ENCODE measurements around the gene DDX10. TPM values are rescaled to one million over a fixed set of nuclear protein-coding genes. Genes with fewer than 3 reads are reported as not detected.

DDX10 gene
- total and polyA plus RNA-seq, 8 donors = 11.6 to 22.6 (median 17.6) TPM

DNA sequence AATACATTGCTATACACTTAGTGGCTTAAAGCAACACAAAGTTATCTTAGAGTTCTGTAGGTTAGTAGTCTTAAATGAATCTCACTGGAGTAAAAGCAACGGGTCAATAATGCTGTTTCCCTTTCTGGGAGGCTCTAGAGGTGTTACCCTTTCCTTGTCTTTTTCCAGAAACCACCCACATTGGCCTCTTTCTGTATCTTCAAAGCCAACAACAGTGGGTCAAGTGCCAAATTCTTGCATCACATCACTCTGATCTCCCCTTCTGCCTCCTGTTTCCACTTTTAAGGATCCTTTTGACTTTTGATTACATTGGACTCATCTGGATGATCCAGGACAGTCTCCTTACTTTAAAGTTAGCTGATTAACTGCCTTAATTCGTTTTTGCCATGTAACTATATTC is 93.6 kb downstream of the DDX10 start:
- DNase-seq = no peak
- no peak overlapping the region for H3K4me3 ChIP-seq
- peaks cover 0 to 35% (median 5%) of the 10 kb centered on the region in 4 donors for H3K4me1 ChIP-seq
- H3K36me3 ChIP-seq = no peaks in the 10 kb centered on the region
- H3K9me3 ChIP-seq = no peaks in the 10 kb centered on the region
- intact Hi-C loops (cut with DNase I; ENCODE audit: low total_unique reads) = no loop called here
- H3K27ac ChIP-seq = no peak overlapping the region
- no peaks in the 10 kb centered on the region for H3K27me3 ChIP-seq
- 58 to 77% (median 70%) methylated on average over 2 of the region's 2 CpGs for WGBS, 5 donors
- TF ChIP-seq POLR2A (IDR thresholded peaks at IDR 0.05) = no peak
- TF ChIP-seq, protein P1, sequence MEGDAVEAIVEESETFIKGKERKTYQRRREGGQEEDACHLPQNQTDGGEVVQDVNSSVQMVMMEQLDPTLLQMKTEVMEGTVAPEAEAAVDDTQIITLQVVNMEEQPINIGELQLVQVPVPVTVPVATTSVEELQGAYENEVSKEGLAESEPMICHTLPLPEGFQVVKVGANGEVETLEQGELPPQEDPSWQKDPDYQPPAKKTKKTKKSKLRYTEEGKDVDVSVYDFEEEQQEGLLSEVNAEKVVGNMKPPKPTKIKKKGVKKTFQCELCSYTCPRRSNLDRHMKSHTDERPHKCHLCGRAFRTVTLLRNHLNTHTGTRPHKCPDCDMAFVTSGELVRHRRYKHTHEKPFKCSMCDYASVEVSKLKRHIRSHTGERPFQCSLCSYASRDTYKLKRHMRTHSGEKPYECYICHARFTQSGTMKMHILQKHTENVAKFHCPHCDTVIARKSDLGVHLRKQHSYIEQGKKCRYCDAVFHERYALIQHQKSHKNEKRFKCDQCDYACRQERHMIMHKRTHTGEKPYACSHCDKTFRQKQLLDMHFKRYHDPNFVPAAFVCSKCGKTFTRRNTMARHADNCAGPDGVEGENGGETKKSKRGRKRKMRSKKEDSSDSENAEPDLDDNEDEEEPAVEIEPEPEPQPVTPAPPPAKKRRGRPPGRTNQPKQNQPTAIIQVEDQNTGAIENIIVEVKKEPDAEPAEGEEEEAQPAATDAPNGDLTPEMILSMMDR (IDR thresholded peaks at IDR 0.05) = no peak
- TF ChIP-seq POLR2AphosphoS5 (IDR thresholded peaks at IDR 0.05) = no peak
- TF ChIP-seq EP300 (IDR thresholded peaks at IDR 0.05) = no peak

DNA sequence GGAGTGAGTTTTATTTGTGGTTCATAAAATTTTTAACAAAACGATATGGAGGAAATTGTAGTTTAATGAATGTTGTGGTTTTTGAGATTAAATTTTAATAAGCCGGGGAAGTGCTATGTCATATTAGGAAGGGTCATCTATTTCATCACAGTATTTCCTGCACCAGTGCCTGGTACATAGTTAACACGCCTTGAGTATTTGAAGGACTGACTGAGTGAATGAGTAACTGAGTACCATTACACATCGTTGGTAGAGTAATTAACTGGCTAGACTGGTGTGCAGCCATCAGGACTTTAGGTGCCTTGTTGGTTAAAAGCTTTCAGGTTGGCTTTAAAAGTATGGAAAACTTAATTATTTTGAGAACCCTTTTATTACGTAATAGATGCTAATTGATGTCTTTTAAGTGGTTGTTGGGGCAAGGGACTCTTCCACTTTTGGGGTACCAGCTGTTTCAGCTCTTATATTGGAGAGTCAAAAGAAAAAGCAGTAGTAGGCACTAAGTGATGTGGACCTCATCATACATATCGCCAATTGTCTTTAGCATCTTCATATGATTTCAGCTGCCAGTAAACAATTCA is 101.8 kb downstream of the DDX10 start:
- 93 to 95% (median 94%) methylated on average over 6 of the region's 6 CpGs for WGBS, 5 donors
- H3K4me3 ChIP-seq = no peak overlapping the region
- intact Hi-C loops (cut with DNase I; ENCODE audit: low total_unique reads) = no loop called here
- TF ChIP-seq, protein P1 (IDR thresholded peaks at IDR 0.05) = no peak
- TF ChIP-seq POLR2AphosphoS5 (IDR thresholded peaks at IDR 0.05) (no peak), POLR2A (IDR thresholded peaks at IDR 0.05) (no peak), EP300 (IDR thresholded peaks at IDR 0.05) (no peak)
- no peaks in the 10 kb centered on the region for H3K36me3 ChIP-seq
- H3K9me3 ChIP-seq = no peaks in the 10 kb centered on the region
- no peaks in the 10 kb centered on the region for H3K27me3 ChIP-seq
- H3K27ac ChIP-seq = no peak overlapping the region
- DNase-seq = no peak
- no peaks in the 10 kb centered on the region for H3K4me1 ChIP-seq

DNA sequence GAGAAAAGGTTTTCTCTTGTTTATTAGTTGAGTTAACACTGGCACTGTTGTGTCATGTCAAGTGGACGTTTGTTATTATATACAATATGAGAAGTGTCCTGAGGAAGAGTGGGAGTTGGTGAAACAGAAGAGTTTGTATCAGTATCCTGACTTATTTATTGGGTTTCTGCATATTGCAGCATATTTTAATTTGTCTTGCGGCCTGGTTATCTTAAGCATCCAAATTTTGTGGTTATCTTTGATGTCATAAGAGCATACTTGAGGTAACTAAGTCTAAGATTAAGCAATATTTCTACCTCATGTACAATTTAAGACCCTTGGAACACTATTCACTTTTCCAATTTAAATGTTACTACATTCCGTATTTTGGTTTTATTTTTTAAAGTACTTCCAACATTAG is 103.5 kb downstream of the DDX10 start:
- no peaks in the 10 kb centered on the region for H3K4me1 ChIP-seq
- H3K27me3 ChIP-seq = no peaks in the 10 kb centered on the region
- no peak overlapping the region for H3K27ac ChIP-seq
- intact Hi-C loops (cut with DNase I; ENCODE audit: low total_unique reads) = no loop called here
- WGBS, 5 donors = 90 to 94% (median 91%) methylated on average over 3 of the region's 3 CpGs
- H3K4me3 ChIP-seq = no peak overlapping the region
- TF ChIP-seq EP300 (IDR thresholded peaks at IDR 0.05) = no peak
- no peak for TF ChIP-seq POLR2AphosphoS5 (IDR thresholded peaks at IDR 0.05)
- TF ChIP-seq, protein P1 (IDR thresholded peaks at IDR 0.05) = no peak
- TF ChIP-seq POLR2A (IDR thresholded peaks at IDR 0.05) = no peak
- no peaks in the 10 kb centered on the region for H3K9me3 ChIP-seq
- no peaks in the 10 kb centered on the region for H3K36me3 ChIP-seq
- no peak for DNase-seq

DNA sequence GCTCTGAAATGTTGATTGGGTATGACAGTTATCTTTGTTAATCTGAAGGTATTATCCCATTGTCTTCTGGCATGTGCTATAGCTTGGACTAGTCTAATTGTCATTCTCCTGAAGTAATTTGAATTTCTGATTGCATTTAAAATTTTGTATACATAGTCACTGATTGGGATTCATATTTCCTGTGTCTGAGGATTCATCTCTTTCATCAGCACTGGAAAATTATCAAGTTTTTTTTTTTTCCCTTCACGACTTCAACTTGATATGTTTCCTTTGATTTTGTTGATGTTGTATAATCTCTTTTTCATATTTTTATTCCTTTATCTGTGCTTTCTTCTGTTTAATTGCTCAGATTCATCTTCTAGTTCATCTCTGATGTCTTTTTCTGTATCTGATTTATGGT is 104.1 kb downstream of the DDX10 start:
- TF ChIP-seq, protein P1 (IDR thresholded peaks at IDR 0.05) = no peak
- TF ChIP-seq POLR2A (IDR thresholded peaks at IDR 0.05) (no peak), EP300 (IDR thresholded peaks at IDR 0.05) (no peak), POLR2AphosphoS5 (IDR thresholded peaks at IDR 0.05) (no peak)
- H3K27me3 ChIP-seq = no peaks in the 10 kb centered on the region
- intact Hi-C loops (cut with DNase I; ENCODE audit: low total_unique reads) = no loop called here
- no peaks in the 10 kb centered on the region for H3K36me3 ChIP-seq
- 71 to 81% (median 72%) methylated on average over 1 of the region's 1 CpG for WGBS, 5 donors
- H3K4me3 ChIP-seq = no peak overlapping the region
- H3K27ac ChIP-seq = no peak overlapping the region
- no peak for DNase-seq
- no peaks in the 10 kb centered on the region for H3K9me3 ChIP-seq
- H3K4me1 ChIP-seq = no peaks in the 10 kb centered on the region
